H1 (cell line): ENCODE data around the gene APPL2. TPM values are rescaled to one million over a fixed set of nuclear protein-coding genes. Genes with fewer than 3 reads are reported as not detected.

Source experiments
- CTCF ChIA-PET: fragments of 300-600 bp; sonication (Branson Sonifier 250); formaldehyde crosslinking; loops from one replicate; lab custom pipeline; 2021; ENCODE audit not compliant: partially characterized antibody; lab: Charles Lee
- POLR2A ChIA-PET: fragments of 300-600 bp; sonication (Branson Sonifier 250); formaldehyde crosslinking; loops from one replicate; lab custom pipeline; 2021; ENCODE audit warnings: inconsistent platforms; ENCODE audit not compliant: partially characterized antibody; lab: Charles Lee
- DNase-seq, 2 experiments: peaks; one replicate each; pipeline versions ENCODE4 v3.0.0 to v3.0.0-alpha.2; 2010 to 2022; ENCODE audit warnings: low spot score in 2 of 2, low read depth in 1 of 2, mixed read lengths in 1 of 2
- FAIRE-seq: peaks from 2 replicates; lab custom pipeline; 2011; peaks lifted over from hg19 to GRCh38; lab: Jason Lieb, UNC
- H2AFZ ChIP-seq: 2 replicates; pipeline ENCODE4 v1.8.1; 2012; ENCODE audit warnings: low read length, inconsistent platforms
- H2AK5ac ChIP-seq: 2 replicates; pipeline ENCODE4 v1.6.1; 2013; ENCODE audit warnings: low read depth, low read length
- H2BK120ac ChIP-seq: replicated peaks from 2 replicates; pipeline ENCODE3; 2013; ENCODE audit warnings: low read depth, low read length, inconsistent platforms
- H2BK12ac ChIP-seq: 2 replicates; pipeline ENCODE4 v1.6.1; 2013; ENCODE audit warnings: low read depth, low read length
- H2BK15ac ChIP-seq: 2 replicates; pipeline ENCODE4 v1.6.1; 2013; ENCODE audit warnings: low read length
- H2BK20ac ChIP-seq: 2 replicates; pipeline ENCODE4 v1.6.1; 2013; ENCODE audit warnings: low read length
- H2BK5ac ChIP-seq: 2 replicates; pipeline ENCODE4 v1.6.1; 2013; ENCODE audit warnings: low read depth, low read length
- H3K14ac ChIP-seq: 2 replicates; pipeline ENCODE4 v1.6.1; 2013; ENCODE audit warnings: inconsistent platforms; ENCODE audit not compliant: insufficient read length
- H3K18ac ChIP-seq: 2 replicates; pipeline ENCODE4 v1.6.1; 2013; ENCODE audit warnings: low read length; ENCODE audit errors: extremely low read depth
- H3K23ac ChIP-seq: 2 replicates; pipeline ENCODE4 v1.6.1; 2013; ENCODE audit warnings: inconsistent platforms; ENCODE audit not compliant: insufficient read length
- H3K23me2 ChIP-seq: 2 replicates; pipeline ENCODE4 v1.6.1; 2013; ENCODE audit warnings: low read depth, low read length
- H3K27ac ChIP-seq: 2 replicates; pipeline ENCODE4 v1.6.1; 2011; ENCODE audit warnings: low read depth, low read length, inconsistent platforms
- H3K27me3 ChIP-seq, 4 experiments: replicated peaks in 1 of 4; 1 replicate in 1 of 4; 2 replicates in 3 of 4; pipeline versions ENCODE4 v1.6.1 to v1.8.1; 2011 to 2013; ENCODE audit warnings: low read length in 3 of 4, mild to moderate bottlenecking in 3 of 4, inconsistent platforms in 2 of 4, mixed read lengths in 2 of 4, moderate library complexity in 1 of 4; ENCODE audit not compliant: control insufficient read depth in 3 of 4, insufficient read depth in 3 of 4; ENCODE audit errors: extremely low read depth in 1 of 4
- H3K36me3 ChIP-seq, 4 experiments: 2 replicates each; pipeline versions ENCODE4 v1.6.1 to v1.8.1; 2011 to 2013; ENCODE audit warnings: mild to moderate bottlenecking in 4 of 4, low read length in 3 of 4, moderate library complexity in 2 of 4, control low read depth in 1 of 4, inconsistent platforms in 1 of 4; ENCODE audit not compliant: insufficient read depth in 4 of 4, control insufficient read depth in 2 of 4
- H3K4ac ChIP-seq: replicated peaks from 2 replicates; pipeline ENCODE3; 2013; ENCODE audit warnings: low read length, low read depth, mixed read lengths, inconsistent platforms; ENCODE audit not compliant: insufficient read length
- H3K4me1 ChIP-seq, 4 experiments: replicated peaks in 1 of 4; 1 replicate in 1 of 4; 2 replicates in 3 of 4; pipeline versions ENCODE4 v1.6.1 to v1.8.1; 2011 to 2013; ENCODE audit warnings: low read length in 3 of 4, inconsistent platforms in 2 of 4, mixed read lengths in 1 of 4; ENCODE audit not compliant: insufficient read depth in 4 of 4, control insufficient read depth in 3 of 4
- H3K4me2 ChIP-seq, 2 experiments: 2 replicates each; pipeline versions ENCODE4 v1.6.1 to v1.8.1; 2011 to 2013; ENCODE audit warnings: low read depth in 2 of 2, low read length in 2 of 2, control low read depth in 1 of 2, inconsistent platforms in 1 of 2, mild to moderate bottlenecking in 1 of 2; ENCODE audit not compliant: insufficient read depth in 1 of 2
- H3K4me3 ChIP-seq, 4 experiments: fragments of 200-600, 300-600 bp in 1 of 4; sonication (generic), shearing (Covaris generic), sonication (Bioruptor Twin) in 1 of 4; 2 replicates each; pipeline versions ENCODE4 v1.5.1 to v1.8.1; 2011 to 2016; ENCODE audit warnings: low read length in 4 of 4, low read depth in 3 of 4, control low read depth in 2 of 4, inconsistent platforms in 2 of 4, mild to moderate bottlenecking in 2 of 4, mixed read lengths in 1 of 4, moderate library complexity in 1 of 4; ENCODE audit not compliant: insufficient read depth in 2 of 4; ENCODE audit errors: extremely low read depth in 1 of 4
- H3K56ac ChIP-seq: replicated peaks from 2 replicates; pipeline ENCODE3; 2013; ENCODE audit warnings: low read depth, mild to moderate bottlenecking, mixed read lengths, low read length, inconsistent platforms; ENCODE audit not compliant: insufficient read length
- H3K79me1 ChIP-seq: 2 replicates; pipeline ENCODE4 v1.6.1; 2013; ENCODE audit warnings: low read depth, low read length, control low read depth
- H3K79me2 ChIP-seq, 2 experiments: 2 replicates each; pipeline versions ENCODE4 v1.6.1 to v1.8.1; 2012 to 2013; ENCODE audit warnings: low read length in 2 of 2, mild to moderate bottlenecking in 2 of 2, inconsistent platforms in 1 of 2; ENCODE audit not compliant: insufficient read depth in 2 of 2, control insufficient read depth in 1 of 2
- H3K9ac ChIP-seq, 4 experiments: replicated peaks in 1 of 4; 1 replicate in 1 of 4; 2 replicates in 3 of 4; pipeline versions ENCODE4 v1.6.1 to v1.8.1; 2011 to 2013; ENCODE audit warnings: low read depth in 3 of 4, low read length in 3 of 4, control low read depth in 2 of 4, mild to moderate bottlenecking in 2 of 4, moderate library complexity in 2 of 4, inconsistent platforms in 1 of 4; ENCODE audit errors: extremely low read depth in 1 of 4
- H3K9me3 ChIP-seq, 2 experiments: 2 replicates each; pipeline versions ENCODE4 v1.6.1 to v1.8.1; 2012 to 2013; ENCODE audit warnings: mild to moderate bottlenecking in 2 of 2, moderate library complexity in 2 of 2, control low read depth in 1 of 2, inconsistent platforms in 1 of 2, low read depth in 1 of 2, low read length in 1 of 2, mixed read lengths in 1 of 2; ENCODE audit not compliant: insufficient read depth in 2 of 2
- H4K20me1 ChIP-seq, 2 experiments: replicated peaks in 1 of 2; 2 replicates each; pipeline versions ENCODE3 to v1.8.1; 2011 to 2013; ENCODE audit warnings: inconsistent platforms in 2 of 2, low read length in 2 of 2, mild to moderate bottlenecking in 1 of 2; ENCODE audit not compliant: insufficient read depth in 2 of 2, control insufficient read depth in 1 of 2
- H4K5ac ChIP-seq: 2 replicates; pipeline ENCODE4 v1.6.1; 2013; ENCODE audit warnings: low read length, low read depth, mixed read lengths, inconsistent platforms; ENCODE audit not compliant: insufficient read length
- H4K8ac ChIP-seq: 2 replicates; pipeline ENCODE4 v1.8.0; 2013; ENCODE audit warnings: mild to moderate bottlenecking, moderate library complexity, low read length, inconsistent platforms; ENCODE audit not compliant: insufficient read depth; ENCODE audit errors: extremely low read depth
- H4K91ac ChIP-seq: replicated peaks from 2 replicates; pipeline ENCODE3; 2013; ENCODE audit warnings: low read length, mixed read lengths, inconsistent platforms; ENCODE audit not compliant: insufficient read length
- CBX5 ChIP-seq: fragments of 300-800, 300-1000 bp; sonication (generic); IDR thresholded peaks from 2 replicates; pipeline ENCODE4 v1.7.1; 2016; ENCODE audit warnings: antibody characterized with exemption, low read length, low read depth
- CHD2 ChIP-seq: IDR thresholded peaks from 2 replicates; pipeline ENCODE4 v1.6.1; 2012; ENCODE audit warnings: low read length, improper control_type of control experiment
- CTBP2 ChIP-seq: IDR thresholded peaks from 2 replicates; pipeline ENCODE4 v1.7.0; 2011; ENCODE audit warnings: borderline replicate concordance, mild to moderate bottlenecking, moderate library complexity, mixed read lengths, low read length; ENCODE audit not compliant: insufficient read depth, insufficient read length
- NRF1 ChIP-seq: IDR thresholded peaks from 2 replicates; pipeline ENCODE4 v1.6.1; 2011; ENCODE audit warnings: mild to moderate bottlenecking, low read depth, low read length, improper control_type of control experiment
- POLR2A ChIP-seq, 2 experiments: IDR thresholded peaks; 1 replicate in 1 of 2; 2 replicates in 1 of 2; pipeline ENCODE4 v1.6.1; 2011; ENCODE audit warnings: low read depth in 2 of 2, low read length in 2 of 2, mild to moderate bottlenecking in 2 of 2; ENCODE audit errors: control extremely low read depth in 1 of 2
- RBBP5 ChIP-seq: IDR thresholded peaks from 2 replicates; pipeline ENCODE4 v1.7.1; 2012; ENCODE audit warnings: low read depth, mild to moderate bottlenecking, inconsistent platforms, low read length, moderate library complexity, borderline replicate concordance
- RFX5 ChIP-seq: IDR thresholded peaks from 2 replicates; pipeline ENCODE4 v1.6.1; 2011; ENCODE audit warnings: low read depth, low read length, improper control_type of control experiment, borderline replicate concordance
- RNF2 ChIP-seq: fragments of 200-900, 300-1000 bp; sonication (generic); IDR thresholded peaks from 2 replicates; pipeline ENCODE4 v1.7.1; 2016; ENCODE audit warnings: borderline replicate concordance, low read depth, mild to moderate bottlenecking, antibody characterized with exemption, low read length; ENCODE audit not compliant: poor library complexity, severe bottlenecking; ENCODE audit errors: missing control alignments
- SIX5 ChIP-seq: IDR thresholded peaks from 2 replicates; pipeline ENCODE4 v1.6.1; 2011; ENCODE audit warnings: mild to moderate bottlenecking, low read depth, low read length
- WGBS, 2 experiments: shearing (Covaris generic) in 1 of 2; methylation state at CpG; one replicate each; pipeline versions ENCODE4 v1.1.6 to v1.1.7; 2013 to 2015; ENCODE audit warnings: low lambda C conversion rate in 2 of 2, mixed read lengths in 2 of 2, inconsistent platforms in 1 of 2, low coverage in 1 of 2, missing lambda C conversion rate in 1 of 2; ENCODE audit not compliant: insufficient replicate concordance in 2 of 2, insufficient coverage in 1 of 2, insufficient read length in 1 of 2; ENCODE audit errors: extremely low coverage in 1 of 2, missing lambda C conversion rate in 1 of 2; 5-methylcytosine and 5-hydroxymethylcytosine counted together
- polyA plus RNA-seq, 7 experiments: library from polyadenylated mRNA; depleted of rRNA in 3 of 7; stranded (reverse) in 5 of 7; unstranded in 2 of 7; fragments of >200 nt in 5 of 7; fragments of 200-250 nt in 2 of 7; gene quantifications; 1 replicate in 5 of 7; 2 replicates in 1 of 7; 4 replicates in 1 of 7; pipeline versions ENCODE4 v1.2.1 to v1.2.3, GENCODE V29; 2011 to 2013; ENCODE audit warnings: missing spikeins in 2 of 7, mixed read lengths in 2 of 7
- total RNA-seq: library from RNA; stranded (reverse); fragmentation: NEBNext Ultra II Directional; extraction: Animal tissue kit (Norgen Biotek cat#: 25700); gene quantifications from 2 replicates; pipeline ENCODE4 v1.2.1, GENCODE V29; 2021

The APPL2 gene
- total and polyA plus RNA-seq, 2 of the 8 experiments (the other 6 are each of a cell fraction or from before 2014, with no cell fraction given), result 8.9 to 22.9 TPM

DNA sequence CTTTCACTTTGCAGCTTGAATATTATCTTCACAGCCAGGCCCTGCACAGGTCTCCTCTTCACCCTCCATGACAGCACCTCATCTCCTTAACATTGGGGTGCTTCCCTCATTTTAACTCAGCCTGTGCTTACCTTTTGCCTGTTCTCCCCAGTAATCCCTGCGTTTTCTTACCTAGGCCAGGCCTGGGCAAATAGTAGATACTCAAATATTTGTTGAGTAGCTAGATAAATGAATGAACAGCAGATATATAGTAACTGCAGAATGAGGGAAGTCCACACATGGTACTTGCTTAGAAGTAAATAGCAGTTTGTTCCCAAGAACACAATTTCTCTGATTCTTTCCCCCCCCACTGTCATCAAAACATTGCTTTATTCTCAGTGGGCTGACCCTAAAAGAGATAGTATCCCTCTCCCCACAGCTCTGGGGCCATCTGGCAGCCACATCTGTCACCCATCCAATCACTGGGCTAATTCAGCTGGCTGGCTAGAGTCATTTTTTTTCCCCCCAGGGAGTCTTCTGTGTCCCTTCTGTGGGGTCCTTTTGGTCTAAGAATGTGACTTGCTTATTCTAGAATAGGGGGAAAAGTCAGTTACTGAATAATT lies 43.2 kb downstream of the APPL2 start:
- H3K27me3 ChIP-seq, result no peaks in the 10 kb centered on the region
- H3K4ac ChIP-seq, result no peak overlapping the region
- H4K91ac ChIP-seq, result no peak overlapping the region
- no peaks in the 10 kb centered on the region for H3K4me1 ChIP-seq
- CTCF ChIA-PET, result interaction anchor here (1.8 kb wide), 1 partner anchor 191 kb away, joined by 6 read pairs; no protein-coding TSS in a partner anchor
- H3K27ac ChIP-seq, result no peak overlapping the region
- TF ChIP-seq SIX5 (no peak), NRF1 (no peak), RNF2 (no peak), RBBP5 (no peak), CHD2 (no peak), RFX5 (no peak), CTBP2 (no peak), CBX5 (no peak), POLR2A (IDR thresholded peaks at IDR 0.05; ENCODE audit: control extremely low read depth in 1 of 2, low read depth in 2 of 2, low read length in 2 of 2) (no peak)
- TF ChIP-seq, all 59 proteins: peak for 0
- peaks cover 0 to 2% of the 10 kb centered on the region in 2 experiments for H4K20me1 ChIP-seq
- H3K18ac ChIP-seq, result no peak overlapping the region
- H3K14ac ChIP-seq, result no peak overlapping the region
- no peak overlapping the region for H2BK120ac ChIP-seq
- FAIRE-seq (no peak), DNase-seq (no peak)
- H2AK5ac ChIP-seq, result no peak overlapping the region
- H3K79me2 ChIP-seq, result no peaks in the 10 kb centered on the region
- H3K9me3 ChIP-seq, result no peaks in the 10 kb centered on the region
- H3K9ac ChIP-seq, result no peak overlapping the region
- no peak overlapping the region for H2BK15ac ChIP-seq
- no peak overlapping the region for H3K56ac ChIP-seq
- H3K4me2 ChIP-seq, result no peak overlapping the region
- no peak overlapping the region for H4K8ac ChIP-seq
- H4K5ac ChIP-seq, result no peak overlapping the region
- no peak overlapping the region for H2BK5ac ChIP-seq
- POLR2A ChIA-PET, result interaction anchor here (0.9 kb wide), 1 partner anchor 32 kb away, joined by 3 read pairs; no protein-coding TSS in a partner anchor
- 88% methylated on average over 1 of the region's 1 CpG; no CpG with 5 or more reads in 1 of the 2 experiments for WGBS, 2 experiments
- H2AFZ ChIP-seq, result no peak overlapping the region
- H3K36me3 ChIP-seq, result peaks cover 2 to 30% (median 16%) of the 10 kb centered on the region in 4 experiments; a peak in 7 of 8 replicates
- H2BK12ac ChIP-seq, result no peak overlapping the region
- H3K23ac ChIP-seq, result no peak overlapping the region
- no peaks in the 10 kb centered on the region for H3K79me1 ChIP-seq
- no peaks in the 10 kb centered on the region for H3K23me2 ChIP-seq
- H2BK20ac ChIP-seq, result no peak overlapping the region
- H3K4me3 ChIP-seq, result no peak overlapping the region
